GM04503 (cell line): ENCODE data around the gene NXPE2.
"Not testable (repeated sequence)": the region's sequence is repeated elsewhere in the genome, so short reads cannot be mapped to it uniquely, and the experiment has no call there.

Source experiments
- DNase-seq: peaks from one replicate; pipeline ENCODE4 v3.0.0-alpha.2; 2012; ENCODE audit warnings: low read depth

NXPE2 gene

GRCh38 chr11:114678125-114679036, at the start of gene NXPE2:
TSS of gene NXPE2 (plus strand) at chr11:114678527. CDS start at chr11:114678576, 49 bp downstream.
- peak; percentile 17 for DNase-seq

- DNase-seq = not testable (repeated sequence)
Observed at GRCh38 chr11:114631445-114631965, 46.8 kb upstream of the NXPE2 start.

- DNase-seq = not testable (repeated sequence)
Observed at GRCh38 chr11:114639440-114639839, 38.9 kb upstream of the NXPE2 start.

- no peak for DNase-seq
Observed at GRCh38 chr11:114650661-114651060, 27.7 kb upstream of the NXPE2 start.

GRCh38 chr11:114651145-114651718, 27.1 kb upstream of the NXPE2 start:
- DNase-seq = no peak

- no peak for DNase-seq
Observed at GRCh38 chr11:114653148-114653547, 25.2 kb upstream of the NXPE2 start.

- DNase-seq = no peak
Observed at GRCh38 chr11:114664641-114665040, 13.7 kb upstream of the NXPE2 start.

GRCh38 chr11:114666760-114667159, 11.6 kb upstream of the NXPE2 start:
- no peak for DNase-seq

GRCh38 chr11:114668109-114668508, 10.2 kb upstream of the NXPE2 start:
- no peak for DNase-seq

GRCh38 chr11:114673661-114674060, 4.7 kb upstream of the NXPE2 start:
- DNase-seq = no peak

GRCh38 chr11:114679505-114679904, 1.2 kb downstream of the NXPE2 start:
- no peak for DNase-seq

GRCh38 chr11:114683007-114683406, 4.7 kb downstream of the NXPE2 start:
- DNase-seq = no peak

GRCh38 chr11:114684636-114685035, 6.3 kb downstream of the NXPE2 start:
- no peak for DNase-seq

- DNase-seq = no peak
Observed at GRCh38 chr11:114685097-114685496, 6.8 kb downstream of the NXPE2 start.

GRCh38 chr11:114705280-114706024, 27.1 kb downstream of the NXPE2 start:
- DNase-seq = no peak

GRCh38 chr11:114709960-114710359, 31.6 kb downstream of the NXPE2 start:
- no peak for DNase-seq

GRCh38 chr11:114713756-114714155, 35.4 kb downstream of the NXPE2 start:
- no peak for DNase-seq

- DNase-seq = no peak
Observed at GRCh38 chr11:114719562-114719961, 41.2 kb downstream of the NXPE2 start.

GRCh38 chr11:114724916-114725524, 46.7 kb downstream of the NXPE2 start:
- no peak for DNase-seq

GRCh38 chr11:114725623-114726022, 47.3 kb downstream of the NXPE2 start:
- DNase-seq = no peak

- DNase-seq = no peak
Observed at GRCh38 chr11:114736806-114737205, 58.5 kb downstream of the NXPE2 start.

- DNase-seq = peak; percentile 1
Observed at GRCh38 chr11:114738954-114739353, 60.6 kb downstream of the NXPE2 start.
